ENCODE data around the gene HCFC1R1. TPM values are rescaled to one million over a fixed set of nuclear protein-coding genes. Genes with fewer than 3 reads are reported as not detected.

HCFC1R1 gene
- total and polyA plus RNA-seq, 2 of the 8 experiments (the other 6 are each of a cell fraction or from before 2014, with no cell fraction given): 72.7 to 138 TPM

DNA sequence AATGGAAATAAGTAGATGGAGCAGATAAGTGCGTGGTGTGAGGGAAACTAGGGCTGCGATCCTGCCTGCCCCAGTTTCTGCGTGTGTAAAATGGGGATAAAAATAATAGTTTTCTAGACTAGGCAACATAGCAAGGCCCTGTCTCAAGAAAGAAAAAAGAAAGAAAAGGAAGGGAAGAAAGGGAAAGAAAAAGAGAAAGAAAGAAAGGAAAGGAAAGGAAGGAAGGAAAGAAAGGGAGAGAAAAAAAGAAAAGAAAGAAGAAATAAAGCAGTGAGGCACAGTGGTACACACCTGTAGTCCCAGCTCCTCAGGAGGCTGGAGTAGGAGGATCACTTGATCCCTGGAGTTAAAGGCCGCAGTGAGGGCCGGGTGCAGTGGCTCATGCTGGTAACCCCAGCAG, 41.3 kb downstream of the HCFC1R1 start (continued):
- TF ChIP-seq JUN (IDR thresholded peaks at IDR 0.05; ENCODE audit: low read depth, low read length) (no peak), SP1 (IDR thresholded peaks at IDR 0.05; ENCODE audit: low read depth, low read length) (no peak), KDM1A (IDR thresholded peaks at IDR 0.05; ENCODE audit: borderline replicate concordance, low read length) (no peak)

Measured in H1 (cell line).